ENCODE measurements around the gene DGKZ. TPM values are rescaled to one million over a fixed set of nuclear protein-coding genes. Genes with fewer than 3 reads are reported as not detected.

DGKZ gene
- total and polyA plus RNA-seq, 10 of the 15 experiments (the other 5 are each of a cell fraction or from before 2014, with no cell fraction given): 0.50 to 78.4 (median 39.5) TPM

- CTCF ChIA-PET: interaction anchor here (15.2 kb wide), 1 partner anchor 12 kb away, joined by 423 read pairs; the partner anchor contains the start of gene DGKZ
- POLR2A ChIA-PET: no interaction called here
- Histone ChIP-seq H3K79me2 (ENCODE audit: control insufficient read depth, insufficient read depth, low read length) (peaks cover 27% of the 10 kb centered on the region), H3K9ac (ENCODE audit: control insufficient read depth, insufficient read depth, low read length) (no peak overlapping the region), H3K27me3 (replicated peaks in 1 of 2; ENCODE audit: control insufficient read depth in 2 of 2, insufficient read depth in 2 of 2, low read length in 1 of 2) (no peaks in the 10 kb centered on the region), H3K36me3 (ENCODE audit: control insufficient read depth in 2 of 2, insufficient read depth in 2 of 2, low read length in 1 of 2) (peaks cover 9 to 15% of the 10 kb centered on the region in 2 experiments; a peak in 3 of 4 replicates), H3K4me2 (ENCODE audit: control insufficient read depth, insufficient read depth) (no peak overlapping the region), H4K20me1 (ENCODE audit: control insufficient read depth, insufficient read depth) (no peaks in the 10 kb centered on the region), H3K9me3 (replicated peaks; ENCODE audit: control insufficient read depth, insufficient read depth, low read length) (no peaks in the 10 kb centered on the region), H3K27ac (ENCODE audit: control insufficient read depth, insufficient read depth) (no peak overlapping the region), H2AFZ (ENCODE audit: control insufficient read depth, low read depth, low read length) (no peak overlapping the region), H3K4me1 (ENCODE audit: control insufficient read depth, insufficient read depth, low read length) (peaks cover 20% of the 10 kb centered on the region), H3K4me3 (no peak overlapping the region)
- BruUV-seq (replicated peaks): no TSS peak
- FAIRE-seq: no peak
- TF ChIP-seq GABPA (IDR thresholded peaks at IDR 0.05; ENCODE audit: low read depth) (no peak), ZNF217 (IDR thresholded peaks at IDR 0.05) (no peak), KLF5 (IDR thresholded peaks at IDR 0.05; ENCODE audit: partially characterized antibody) (no peak), ZBTB33 (IDR thresholded peaks at IDR 0.05) (no peak), LARP7 (IDR thresholded peaks at IDR 0.05) (no peak), RAD21 (IDR thresholded peaks at IDR 0.05; ENCODE audit: insufficient read depth, low read depth, low read length) (no peak), KAT2A (conservative IDR thresholded peaks at IDR 0.05; ENCODE audit: control insufficient read depth, low read depth, low read length) (no peak), USF1 (IDR thresholded peaks at IDR 0.05; ENCODE audit: borderline replicate concordance, extremely low read length, insufficient read depth, low read depth, low read length) (no peak), EGR1 (IDR thresholded peaks at IDR 0.05; ENCODE audit: borderline replicate concordance in 1 of 2, low read depth in 2 of 2, low read length in 2 of 2) (no peak), IKZF2 (IDR thresholded peaks at IDR 0.05) (no peak), ZNF592 (IDR thresholded peaks at IDR 0.05) (no peak), NFYA (IDR thresholded peaks at IDR 0.05; ENCODE audit: borderline replicate concordance, low read depth, low read length) (no peak), CHD1 (IDR thresholded peaks at IDR 0.05; ENCODE audit: low read depth, low read length) (no peak), STAT3 (IDR thresholded peaks at IDR 0.05; ENCODE audit: low read depth, low read length) (no peak)
- intact Hi-C loops (cut with micrococcal nuclease; ENCODE audit: unreplicated experiment) (no loop called here), in situ Hi-C loops (cut with MboI) (no loop called here)
- RAD21 ChIA-PET (ENCODE audit: unreplicated experiment): interaction anchor here (2.2 to 3.0 kb wide), 3 partner anchors 12 to 19 kb away, joined by 11 to 17 read pairs (median 16); partner anchors contain the start of gene DGKZ
- no peak for ATAC-seq
- no peak for DNase-seq (ENCODE audit: low read depth, low spot score)
- SMC1A ChIA-PET (ENCODE audit: uncharacterized antibody, unreplicated experiment): interaction anchor here (1.3 to 5.5 kb wide), 2 partner anchors 12 to 25 kb away, joined by 3 to 32 read pairs; no protein-coding TSS in a partner anchor
- WGBS (ENCODE audit: insufficient coverage, insufficient replicate concordance, low lambda C conversion rate, missing lambda C conversion rate): 98% methylated on average over 9 of the region's 9 CpGs
Observed at GRCh38 chr11:46364056-46364455, 16.8 kb downstream of the DGKZ start.

Measured in GM12878 (cell line).